HEK293T (cell line): Measurements from ENCODE around the gene SMC1A.

Experiments
- ARNT ChIP-seq: fragments of 450-650 bp; IDR thresholded peaks from 2 replicates; pipeline ENCODE4 v1.6.1; 2017; ENCODE audit warnings: mild to moderate bottlenecking
- CTBP1 ChIP-seq: fragments of 450-650 bp; IDR thresholded peaks from 2 replicates; pipeline ENCODE4 v1.6.1; 2016; ENCODE audit warnings: borderline replicate concordance
- HDGF ChIP-seq: fragments of 450-650 bp; IDR thresholded peaks from 2 replicates; pipeline ENCODE4 v1.6.1; 2017; ENCODE audit warnings: antibody characterized with exemption, borderline replicate concordance
- LEF1 ChIP-seq: fragments of 450-650 bp; IDR thresholded peaks from 2 replicates; pipeline ENCODE4 v1.6.1; 2017; ENCODE audit warnings: mild to moderate bottlenecking, borderline replicate concordance
- TARDBP ChIP-seq: fragments of 450-650 bp; IDR thresholded peaks from 2 replicates; pipeline ENCODE4 v1.6.1; 2016

DNA sequence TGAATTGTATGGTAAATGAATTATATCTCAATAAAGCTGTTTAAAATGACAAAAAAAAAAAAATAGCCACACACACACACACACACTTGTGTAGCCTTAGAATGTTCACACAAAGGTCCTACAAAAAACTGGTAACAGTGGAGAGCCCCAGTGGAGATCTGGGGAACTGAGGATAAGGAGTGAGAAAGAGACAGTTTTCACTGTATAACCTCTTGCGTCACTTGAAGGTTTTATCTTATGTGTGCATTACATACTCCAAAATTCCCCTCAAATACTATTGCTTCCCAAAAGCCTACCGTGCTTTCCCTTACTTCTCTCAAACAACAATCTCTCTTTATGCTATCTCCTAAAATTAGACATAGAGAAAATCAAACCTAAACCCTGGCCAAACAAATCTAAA is 67.8 kb downstream of the SMC1A start:
- TF ChIP-seq CTBP1, result no peak
- no peak for TF ChIP-seq ARNT
- TF ChIP-seq TARDBP, result no peak
- TF ChIP-seq LEF1, result no peak
- TF ChIP-seq HDGF, result no peak
